Stimulated activated CD8-positive, alpha-beta memory T cell treated with anti-CD3 and anti-CD28 coated beads, Interleukin-7, amount 100 ng/mL, for 24 hours (primary cell): ENCODE measurements around the gene HEATR5A.
"Not testable (repeated sequence)": the region's sequence is repeated elsewhere in the genome, so short reads cannot be mapped to it uniquely, and the experiment has no call there.

ENCODE experiments used
- DNase-seq: peaks from one replicate; pipeline ENCODE4 v3.0.0-alpha.2; 2020; ENCODE audit warnings: low read depth

The HEATR5A gene

GRCh38 chr14:31326111-31326510 lies 94.2 kb downstream of the HEATR5A start:
- DNase-seq, result no peak

GRCh38 chr14:31323419-31323818 lies 96.9 kb downstream of the HEATR5A start:
- no peak for DNase-seq

DNA sequence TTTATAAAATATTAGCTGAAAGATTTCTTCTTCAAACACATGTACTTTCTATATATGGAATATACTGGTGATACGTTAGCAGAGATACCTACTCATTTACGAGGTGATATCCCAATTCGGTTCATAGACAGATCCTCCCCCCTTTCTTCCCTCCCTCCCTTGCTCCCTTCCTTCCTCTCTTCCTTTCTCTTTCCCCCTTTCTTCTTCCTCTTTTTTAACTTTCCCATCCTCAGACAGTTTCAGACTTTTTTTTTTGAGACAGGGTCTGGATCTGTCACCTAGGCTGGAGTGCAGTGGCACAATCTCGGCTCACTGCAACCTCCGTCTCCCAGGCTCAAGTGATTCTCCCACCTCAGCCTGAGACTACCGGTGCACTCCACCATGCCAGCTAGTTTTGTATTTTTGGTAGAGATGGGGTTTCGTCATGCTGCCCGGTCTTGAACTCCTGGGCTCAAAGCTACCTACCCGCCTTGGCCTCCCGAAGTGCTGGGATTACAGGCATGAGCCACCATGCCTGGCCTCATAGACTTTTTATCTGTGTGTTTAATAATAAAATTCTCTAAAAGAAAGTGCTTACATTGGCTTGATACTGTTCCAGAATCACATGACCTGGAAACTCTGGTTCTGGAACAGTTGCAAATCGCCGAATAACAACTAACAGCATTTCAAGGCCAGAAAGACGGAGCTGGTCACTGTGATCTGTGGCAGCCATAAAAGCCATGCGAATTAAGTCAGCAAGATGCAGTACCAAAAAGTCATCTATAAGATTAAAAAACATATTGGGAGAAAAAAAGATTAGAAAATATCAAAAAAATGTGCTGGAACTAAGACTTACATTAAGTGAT lies 99.2 kb downstream of the HEATR5A start:
- no peak for DNase-seq

- no peak for DNase-seq
Measured at GRCh38 chr14:31320216-31320615, 100.1 kb downstream of the HEATR5A start.

DNA sequence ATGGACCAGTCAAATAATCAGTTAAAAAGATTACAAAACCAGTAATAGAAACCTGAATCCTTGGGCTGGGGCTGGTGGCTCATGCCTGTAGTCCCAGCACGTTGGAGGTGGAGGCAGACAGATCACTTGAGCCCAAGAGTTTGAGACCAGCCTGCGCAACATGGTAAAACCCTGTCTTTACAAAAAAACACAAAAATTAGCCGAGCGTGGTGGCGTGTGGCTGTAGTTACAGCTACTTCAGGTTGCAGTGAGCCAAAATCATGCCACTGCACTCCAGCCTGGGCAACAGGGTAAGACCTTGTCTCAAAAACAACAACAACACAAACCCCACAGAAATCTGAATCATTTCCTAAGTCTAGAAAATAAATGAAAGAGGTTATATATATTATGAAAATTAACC lies 100.6 kb downstream of the HEATR5A start:
- no peak for DNase-seq

DNA sequence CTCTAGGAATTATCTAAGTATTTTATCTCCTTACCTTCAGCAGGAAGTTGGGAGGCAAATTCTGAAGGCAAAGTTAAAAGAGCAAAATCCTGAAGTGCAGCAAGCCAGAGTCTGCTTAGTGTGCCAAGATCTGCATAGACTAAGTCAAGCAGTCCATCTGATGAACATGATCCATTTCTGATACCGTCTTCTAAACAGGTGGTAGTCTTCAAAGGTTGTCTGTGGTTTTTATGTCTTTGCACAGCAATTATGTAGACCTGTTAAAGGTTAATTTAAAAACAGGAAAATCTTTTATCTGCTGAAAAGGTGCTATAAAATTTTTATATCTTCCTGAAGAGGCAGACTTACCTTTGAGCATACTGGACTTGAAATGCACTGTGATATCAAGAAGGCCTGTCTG lies 107.4 kb downstream of the HEATR5A start:
- DNase-seq, result no peak

- DNase-seq, result not testable (repeated sequence)
Measured at GRCh38 chr14:31312370-31312769, 108.0 kb downstream of the HEATR5A start.

- no peak for DNase-seq
Measured at GRCh38 chr14:31307618-31308017, 112.7 kb downstream of the HEATR5A start.

DNA sequence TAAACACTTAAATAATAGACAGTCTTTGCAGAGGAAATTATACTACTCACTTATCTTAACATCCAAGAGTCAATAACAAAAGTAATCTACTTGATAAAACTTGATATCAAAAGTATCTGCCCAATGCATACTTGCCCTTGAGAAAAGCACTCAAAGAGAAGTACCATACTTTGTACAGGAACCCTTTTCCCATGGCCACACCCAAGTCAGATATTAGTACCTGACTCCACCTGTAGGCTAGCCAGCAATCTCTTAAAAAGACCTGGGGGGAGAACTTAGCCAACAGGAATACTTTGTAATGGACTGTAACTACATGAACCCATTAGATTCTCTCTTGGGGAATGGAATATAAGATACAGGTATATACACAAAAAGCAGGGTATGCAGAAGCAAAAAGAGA lies 113.2 kb downstream of the HEATR5A start:
- DNase-seq, result no peak

DNA sequence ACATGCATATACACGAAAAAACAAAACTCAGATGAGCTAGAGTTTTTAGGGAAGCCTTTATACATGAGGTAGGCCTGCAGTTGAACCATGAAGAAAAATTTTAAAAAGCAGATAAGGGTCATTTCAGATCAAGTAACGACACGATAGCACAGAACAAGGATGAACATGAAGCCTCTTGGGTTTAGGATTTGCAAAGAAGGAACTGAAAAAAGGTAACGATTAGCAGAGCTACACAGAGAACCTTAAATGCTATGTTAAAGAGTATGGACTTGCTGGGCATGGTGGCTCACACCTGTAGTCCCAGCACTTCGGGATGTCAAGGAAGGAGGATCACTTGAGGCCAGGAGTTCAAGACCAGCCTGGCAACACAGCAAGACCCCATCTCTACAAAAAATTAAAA lies 116.7 kb downstream of the HEATR5A start:
- DNase-seq, result no peak

- DNase-seq, result no peak
Measured at GRCh38 chr14:31300883-31301282, 119.5 kb downstream of the HEATR5A start.

- DNase-seq, result no peak
Measured at GRCh38 chr14:31300296-31300695, 120.1 kb downstream of the HEATR5A start.

DNA sequence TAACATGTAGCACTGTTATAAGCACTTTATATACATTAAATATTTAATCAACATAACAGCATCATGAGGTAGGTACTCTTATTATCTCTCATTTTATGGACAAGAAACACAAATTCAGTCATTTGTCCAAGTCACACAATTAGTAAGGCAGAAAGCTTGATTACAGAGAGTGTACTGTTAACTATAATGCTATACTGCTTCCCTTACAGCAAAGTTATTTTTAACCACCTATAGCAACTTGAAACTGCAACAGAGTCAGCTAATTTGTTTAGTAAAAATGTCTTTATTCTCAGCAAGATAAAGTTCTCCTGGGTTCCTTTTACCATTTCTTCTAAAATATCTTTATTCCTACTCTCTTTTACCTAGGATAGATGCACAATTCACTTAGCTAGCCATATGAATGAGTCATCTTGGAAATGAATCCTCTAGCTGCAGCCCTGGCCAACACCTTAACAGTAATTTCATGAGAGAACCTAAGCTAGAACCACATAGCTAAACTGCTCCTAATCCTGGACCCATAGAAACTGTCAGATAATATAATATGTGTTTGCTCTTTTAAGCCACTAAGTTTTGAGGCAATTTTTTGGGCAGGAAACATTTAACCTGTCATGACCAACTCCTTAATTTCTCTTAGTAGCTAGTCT lies 122.5 kb downstream of the HEATR5A start:
- DNase-seq, result no peak

DNA sequence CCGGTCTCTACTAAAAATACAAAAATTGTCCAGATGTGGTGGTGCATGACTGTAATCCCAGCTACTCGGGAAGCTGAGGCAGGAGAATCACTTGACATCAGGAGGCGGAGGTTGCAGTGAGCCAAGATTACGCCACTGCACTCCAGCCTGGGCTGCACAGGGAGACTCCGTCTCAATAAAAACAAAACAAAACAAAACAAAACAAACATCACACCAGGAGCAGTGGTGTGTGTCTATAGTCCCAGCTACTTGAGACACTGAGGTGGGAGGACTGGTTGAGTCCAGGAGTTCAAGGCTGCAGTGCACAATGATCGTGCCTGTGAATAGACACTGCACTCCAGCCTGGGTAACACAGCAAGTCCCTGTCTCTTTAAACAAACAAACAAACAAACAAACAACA lies 123.2 kb downstream of the HEATR5A start:
- no peak for DNase-seq

DNA sequence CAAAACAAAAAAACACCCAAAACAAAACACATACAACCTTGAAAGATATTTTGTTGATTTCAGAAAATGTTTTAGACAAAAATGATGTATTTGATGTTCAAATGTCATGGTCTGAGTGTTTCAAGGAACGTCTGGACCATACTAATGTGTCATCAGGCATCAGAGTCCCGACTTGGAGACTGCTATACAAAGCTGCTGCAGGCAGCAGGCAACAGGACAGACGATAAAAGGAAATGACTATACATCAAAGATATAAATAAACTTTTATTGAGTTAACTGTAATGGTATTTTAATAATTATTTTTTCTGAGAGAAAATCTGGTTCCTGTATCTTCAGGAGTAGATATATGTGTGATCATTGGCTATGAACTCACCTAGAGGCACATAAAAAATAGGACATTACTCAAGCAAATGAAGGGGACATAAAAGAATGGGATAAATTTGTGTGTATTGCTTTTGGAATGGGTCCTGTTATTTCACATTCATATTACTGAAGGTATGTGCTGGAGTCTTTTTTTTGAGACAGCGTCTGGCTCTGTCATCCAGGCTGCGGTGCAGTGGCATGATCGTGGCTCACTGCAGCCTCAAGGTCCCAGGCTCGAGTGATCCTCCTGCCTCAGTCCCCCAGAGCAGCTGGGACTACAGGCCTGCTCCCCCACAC lies 125.5 kb downstream of the HEATR5A start:
- no peak for DNase-seq

DNA sequence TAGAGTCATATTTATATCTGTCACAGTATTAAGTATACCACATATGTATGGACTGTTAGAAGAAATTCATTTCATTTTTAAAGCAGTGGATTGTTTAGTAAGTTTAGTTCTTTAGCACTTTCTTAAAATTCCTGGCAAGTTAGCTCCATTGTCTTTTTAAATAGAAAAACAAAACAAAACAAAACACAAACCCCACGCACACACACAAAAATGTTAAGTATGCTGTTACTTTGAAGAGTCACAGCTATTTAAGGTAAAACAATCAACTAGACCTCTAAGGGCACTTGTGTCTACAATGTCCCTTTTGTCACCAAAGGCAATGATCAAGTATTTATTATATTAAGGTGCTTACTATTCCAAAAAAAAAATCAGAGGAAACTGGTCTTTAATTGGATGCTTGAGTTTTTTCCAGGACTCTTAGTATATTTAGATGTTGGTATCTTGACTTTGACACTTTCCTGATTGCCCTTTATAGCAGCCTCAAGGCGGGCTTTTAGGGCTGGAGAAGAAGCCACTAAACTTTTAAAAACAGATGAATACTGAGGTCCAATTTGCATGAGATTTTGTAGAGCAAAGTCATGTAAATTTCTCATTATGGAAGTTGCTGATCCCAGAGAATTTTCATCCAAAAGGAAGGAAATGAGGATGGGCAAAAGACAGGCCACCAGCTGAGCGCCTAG lies 127.3 kb downstream of the HEATR5A start:
- DNase-seq, result no peak

GRCh38 chr14:31291210-31291609 lies 129.1 kb downstream of the HEATR5A start:
- no peak for DNase-seq

- DNase-seq, result no peak
Measured at GRCh38 chr14:31287294-31287972, 132.9 kb downstream of the HEATR5A start.

- DNase-seq, result no peak
Measured at GRCh38 chr14:31286456-31287293, 133.7 kb downstream of the HEATR5A start.

DNA sequence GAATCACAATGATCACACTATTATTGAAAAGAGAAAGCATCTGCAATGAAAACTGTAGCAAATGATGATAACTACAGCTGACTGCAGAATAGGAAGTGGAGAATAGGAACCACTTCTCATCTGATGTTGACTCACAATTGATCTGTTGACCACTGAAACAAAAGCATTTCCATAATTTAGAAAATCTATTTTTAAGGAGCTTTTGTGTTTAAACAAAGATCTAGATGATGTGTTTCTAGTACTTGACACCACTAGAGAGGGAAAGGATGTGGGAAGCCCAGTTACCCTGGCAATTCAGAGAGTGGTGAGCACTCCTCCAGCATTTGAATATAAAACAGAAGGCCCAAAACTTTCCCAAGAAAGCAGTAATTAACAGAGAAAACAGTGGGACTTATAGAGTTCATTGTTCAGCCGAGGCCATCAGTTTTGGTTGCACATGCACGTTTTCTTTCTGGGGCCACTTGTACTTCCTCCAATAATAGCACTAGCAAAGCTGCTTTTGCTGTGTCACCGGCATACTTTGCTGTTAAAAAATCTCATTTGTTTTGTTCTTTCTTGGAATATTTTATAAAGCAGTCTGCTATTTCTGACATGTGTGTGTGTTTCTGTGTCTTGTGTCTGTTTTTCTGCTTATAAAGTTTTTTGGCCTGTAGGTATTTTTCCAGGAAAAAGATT lies 136.6 kb downstream of the HEATR5A start:
- DNase-seq, result no peak
